ENCODE measurements around the gene CLDN24. TPM values are rescaled to one million over a fixed set of nuclear protein-coding genes. Genes with fewer than 3 reads are reported as not detected.

The CLDN24 gene
- polyA plus RNA-seq (2012; rRNA removed), result not detected in 2 replicates
- polyA plus RNA-seq (2012; cell fraction: cytosol; rRNA removed), result not detected in 2 replicates
- 0.12 TPM in 1 of 2 replicates, not detected in the other for polyA plus RNA-seq (2012; cell fraction: nucleus; rRNA removed)

GRCh38 chr4:183322326-183322725 lies at the start of gene CLDN24:
TSS of gene CLDN24 (minus strand) at chr4:183322426. CDS start at chr4:183322426, 0 bp downstream.
- Histone ChIP-seq H3F3A (replicated peaks; ENCODE audit: insufficient read depth) (peaks cover 4% of the 10 kb centered on the region), H3K36me3 (replicated peaks in 1 of 2; ENCODE audit: control insufficient read depth in 1 of 2, insufficient read depth in 2 of 2, low read length in 1 of 2) (no peaks in the 10 kb centered on the region), H3K9me3 (no peaks in the 10 kb centered on the region), H3K27ac (ENCODE audit: low read depth in 2 of 2, low read length in 1 of 2) (no peak within 1 kb of the TSS), H3K9me2 (no peaks in the 10 kb centered on the region), H3K4me3 (ENCODE audit: low read depth in 2 of 2, low read length in 1 of 2) (no peak within 1 kb of the TSS), H3K4me2 (no peak within 1 kb of the TSS), H2AFZ (ENCODE audit: low read depth) (no peak within 1 kb of the TSS), H3K27me3 (ENCODE audit: insufficient read depth) (no peaks in the 10 kb centered on the region), H3K4me1 (ENCODE audit: control insufficient read depth in 1 of 2, insufficient read depth in 2 of 2, low read depth in 1 of 2, low read length in 1 of 2) (peaks cover 0 to 8% of the 10 kb centered on the region in 2 experiments; a peak in 1 of 4 replicates), H3K9ac (no peak within 1 kb of the TSS), H3K79me2 (ENCODE audit: insufficient read depth) (no peaks in the 10 kb centered on the region), H4K20me1 (ENCODE audit: insufficient read depth) (no peaks in the 10 kb centered on the region)
- ChIA-PET CTCF (no interaction called here), POLR2A (no interaction called here)
- 97% methylated on average over 5 of the region's 5 CpGs for WGBS (ENCODE audit: low lambda C conversion rate)
- DNase-seq, result no peak
- TF ChIP-seq NRF1 (IDR thresholded peaks at IDR 0.05; ENCODE audit: low read depth, low read length) (no peak), RCOR1 (IDR thresholded peaks at IDR 0.05; ENCODE audit: low read length) (no peak), MAX (IDR thresholded peaks at IDR 0.05; ENCODE audit: low read depth) (no peak), SMC3 (IDR thresholded peaks at IDR 0.05; ENCODE audit: low read depth, low read length) (no peak), POLR2AphosphoS5 (IDR thresholded peaks at IDR 0.05; ENCODE audit: low read depth, low read length) (no peak), NFIC (IDR thresholded peaks at IDR 0.05; ENCODE audit: borderline replicate concordance) (no peak), EP300 (IDR thresholded peaks at IDR 0.05; ENCODE audit: borderline replicate concordance in 1 of 2, low read depth in 1 of 2, low read length in 1 of 2) (no peak), EZH2phosphoT487 (IDR thresholded peaks at IDR 0.05; ENCODE audit: borderline replicate concordance, low read depth) (no peak), PBX3 (IDR thresholded peaks at IDR 0.05) (no peak), ELF1 (IDR thresholded peaks at IDR 0.05) (no peak), MXI1 (IDR thresholded peaks at IDR 0.05; ENCODE audit: low read depth, low read length) (no peak), RFX5 (IDR thresholded peaks at IDR 0.05; ENCODE audit: low read length) (no peak), GATA2 (CRISPR knock-in tag; IDR thresholded peaks at IDR 0.05) (no peak), FOXM1 (IDR thresholded peaks at IDR 0.05; ENCODE audit: low read depth) (no peak), IRF3 (IDR thresholded peaks at IDR 0.05; ENCODE audit: low read depth, low read length) (no peak), ZBTB33 (IDR thresholded peaks at IDR 0.05; ENCODE audit: borderline replicate concordance, low read depth) (no peak), CTCF (IDR thresholded peaks at IDR 0.05) (no peak), TAF1 (IDR thresholded peaks at IDR 0.05; ENCODE audit: borderline replicate concordance, low read depth, low read length) (no peak)
